Measurements from ENCODE around the gene MAN2A2.

MAN2A2 gene

GRCh38 chr15:90959028-90959595, 56.0 kb downstream of the MAN2A2 start:
- no peaks in the 10 kb centered on the region for H3K9me2 ChIP-seq (replicated peaks; ENCODE audit: control insufficient read depth, low read length)
- peaks cover 73% of the 10 kb centered on the region for H3K36me3 ChIP-seq (ENCODE audit: control insufficient read depth, low read length)
- H3K4me3 ChIP-seq (ENCODE audit: low read length): no peak overlapping the region
- no peaks in the 10 kb centered on the region for H3K27me3 ChIP-seq (ENCODE audit: control insufficient read depth, low read length)
- H4K20me1 ChIP-seq (ENCODE audit: control insufficient read depth, insufficient read depth, low read depth, low read length): peaks cover 7% of the 10 kb centered on the region; the same call in 1 of the 2 replicates
- peaks cover 21% of the 10 kb centered on the region for H3F3A ChIP-seq (ENCODE audit: control insufficient read depth, insufficient read depth)
- no peak overlapping the region for H3K27ac ChIP-seq (ENCODE audit: low read depth, low read length)
- no peak overlapping the region for H3K4me2 ChIP-seq (ENCODE audit: low read length)
- H3K79me2 ChIP-seq (ENCODE audit: control insufficient read depth, low read length): peaks cover 48% of the 10 kb centered on the region
- peaks cover 22% of the 10 kb centered on the region for H3K4me1 ChIP-seq (ENCODE audit: control insufficient read depth, low read length)
- H3K9me3 ChIP-seq (ENCODE audit: control insufficient read depth, insufficient read depth, low read length): no peaks in the 10 kb centered on the region
- TF ChIP-seq EZH2phosphoT487 (IDR thresholded peaks at IDR 0.05; ENCODE audit: borderline replicate concordance, low read length) (no peak), CTCF (IDR thresholded peaks at IDR 0.05; ENCODE audit: low read depth, low read length, poor library complexity, severe bottlenecking) (no peak)

GRCh38 chr15:90959894-90960293, 56.8 kb downstream of the MAN2A2 start:
- H3F3A ChIP-seq (ENCODE audit: control insufficient read depth, insufficient read depth): peaks cover 21% of the 10 kb centered on the region
- H3K9me3 ChIP-seq (ENCODE audit: control insufficient read depth, insufficient read depth, low read length): no peaks in the 10 kb centered on the region
- H3K9me2 ChIP-seq (replicated peaks; ENCODE audit: control insufficient read depth, low read length): no peaks in the 10 kb centered on the region
- no peaks in the 10 kb centered on the region for H3K27me3 ChIP-seq (ENCODE audit: control insufficient read depth, low read length)
- H3K4me1 ChIP-seq (ENCODE audit: control insufficient read depth, low read length): peaks cover 18% of the 10 kb centered on the region
- H3K27ac ChIP-seq (ENCODE audit: low read depth, low read length): no peak overlapping the region
- TF ChIP-seq CTCF (IDR thresholded peaks at IDR 0.05; ENCODE audit: low read depth, low read length, poor library complexity, severe bottlenecking) (no peak), EZH2phosphoT487 (IDR thresholded peaks at IDR 0.05; ENCODE audit: borderline replicate concordance, low read length) (no peak)
- peaks cover 52% of the 10 kb centered on the region for H3K79me2 ChIP-seq (ENCODE audit: control insufficient read depth, low read length)
- H3K36me3 ChIP-seq (ENCODE audit: control insufficient read depth, low read length): peaks cover 80% of the 10 kb centered on the region
- H3K4me3 ChIP-seq (ENCODE audit: low read length): no peak overlapping the region
- peaks cover 7% of the 10 kb centered on the region; the same call in 1 of the 2 replicates for H4K20me1 ChIP-seq (ENCODE audit: control insufficient read depth, insufficient read depth, low read depth, low read length)
- no peak overlapping the region for H3K4me2 ChIP-seq (ENCODE audit: low read length)

GRCh38 chr15:90960298-90961091, 57.4 kb downstream of the MAN2A2 start:
- H3K27me3 ChIP-seq (ENCODE audit: control insufficient read depth, low read length): no peaks in the 10 kb centered on the region
- H4K20me1 ChIP-seq (ENCODE audit: control insufficient read depth, insufficient read depth, low read depth, low read length): peaks cover 7% of the 10 kb centered on the region; the same call in 1 of the 2 replicates
- H3K9me3 ChIP-seq (ENCODE audit: control insufficient read depth, insufficient read depth, low read length): no peaks in the 10 kb centered on the region
- no peak overlapping the region for H3K27ac ChIP-seq (ENCODE audit: low read depth, low read length)
- no peak overlapping the region for H3K4me2 ChIP-seq (ENCODE audit: low read length)
- H3K79me2 ChIP-seq (ENCODE audit: control insufficient read depth, low read length): peaks cover 49% of the 10 kb centered on the region
- peaks cover 21% of the 10 kb centered on the region for H3F3A ChIP-seq (ENCODE audit: control insufficient read depth, insufficient read depth)
- peaks cover 18% of the 10 kb centered on the region for H3K4me1 ChIP-seq (ENCODE audit: control insufficient read depth, low read length)
- H3K36me3 ChIP-seq (ENCODE audit: control insufficient read depth, low read length): peaks cover 85% of the 10 kb centered on the region
- TF ChIP-seq EZH2phosphoT487 (IDR thresholded peaks at IDR 0.05; ENCODE audit: borderline replicate concordance, low read length): no peak
- TF ChIP-seq CTCF (IDR thresholded peaks at IDR 0.05; ENCODE audit: low read depth, low read length, poor library complexity, severe bottlenecking): no peak
- no peaks in the 10 kb centered on the region for H3K9me2 ChIP-seq (replicated peaks; ENCODE audit: control insufficient read depth, low read length)
- no peak overlapping the region for H3K4me3 ChIP-seq (ENCODE audit: low read length)

All from DOHH2 (cell line).